T-helper 9 cell (primary cell): Measurements from ENCODE around the gene ADO.

ENCODE experiments used
- DNase-seq: peaks from one replicate; pipeline ENCODE4 v3.0.0-alpha.2; 2020

ADO gene

DNA sequence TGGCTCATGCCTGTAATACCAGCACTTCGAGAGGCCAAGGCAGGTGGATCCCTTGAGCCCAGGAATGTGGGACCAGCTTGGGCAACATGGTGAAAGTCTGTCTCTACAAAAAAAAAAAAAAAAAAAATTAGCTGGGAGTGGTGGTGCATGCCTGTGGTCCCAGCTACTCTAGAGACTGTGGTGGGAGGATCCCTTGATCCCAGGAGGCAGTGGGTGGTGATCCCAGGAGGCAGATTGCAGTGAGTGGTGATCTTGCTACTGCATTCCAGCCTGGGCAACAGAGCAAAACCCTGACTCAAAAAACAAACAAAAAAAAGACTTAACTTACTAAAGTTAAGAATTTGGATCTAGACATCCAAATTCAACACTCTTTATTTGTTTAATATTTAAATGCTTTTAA, 10.2 kb upstream of the ADO start:
- no peak for DNase-seq

DNA sequence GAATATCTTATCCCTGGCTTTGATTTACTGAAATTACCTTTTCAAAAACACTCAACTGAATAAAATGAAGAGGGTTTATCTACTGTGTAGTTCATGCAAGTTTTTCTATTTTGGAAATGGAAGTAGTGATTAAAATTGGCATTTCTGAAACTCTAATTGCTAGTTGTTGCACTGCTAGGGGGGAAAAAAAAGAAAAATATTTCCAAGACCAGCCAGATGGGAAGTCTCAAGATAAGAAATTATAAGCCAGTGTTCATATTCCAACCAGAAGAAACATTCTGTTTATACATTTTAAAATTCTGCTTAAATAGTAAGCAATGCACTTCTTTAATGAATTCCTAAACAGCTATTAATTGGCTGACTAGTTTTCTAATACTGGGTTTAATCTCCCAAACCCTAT, 9.4 kb upstream of the ADO start:
- no peak for DNase-seq

DNA sequence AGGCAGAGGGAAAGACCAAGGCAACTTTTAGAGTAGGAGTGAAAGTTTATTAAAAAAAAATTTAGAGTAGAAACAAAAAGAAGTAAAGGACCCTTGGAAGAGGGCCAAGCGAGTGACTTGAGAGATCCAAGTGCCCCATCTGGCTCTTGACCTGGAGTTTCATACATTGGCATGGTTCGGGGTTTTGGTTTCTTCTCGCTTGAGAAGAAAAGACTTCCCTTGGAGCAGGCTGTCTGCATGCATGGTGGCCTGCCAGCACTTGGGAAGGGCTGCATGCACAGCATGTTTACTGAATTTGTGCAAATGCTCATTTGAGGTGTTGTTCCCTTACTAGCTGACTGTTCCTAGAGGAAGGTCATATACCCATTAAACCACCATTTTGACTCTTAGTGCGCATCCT, 8.8 kb upstream of the ADO start:
- DNase-seq, result no peak

GRCh38 chr10:62796896-62797295, 7.6 kb upstream of the ADO start:
- DNase-seq, result no peak

DNA sequence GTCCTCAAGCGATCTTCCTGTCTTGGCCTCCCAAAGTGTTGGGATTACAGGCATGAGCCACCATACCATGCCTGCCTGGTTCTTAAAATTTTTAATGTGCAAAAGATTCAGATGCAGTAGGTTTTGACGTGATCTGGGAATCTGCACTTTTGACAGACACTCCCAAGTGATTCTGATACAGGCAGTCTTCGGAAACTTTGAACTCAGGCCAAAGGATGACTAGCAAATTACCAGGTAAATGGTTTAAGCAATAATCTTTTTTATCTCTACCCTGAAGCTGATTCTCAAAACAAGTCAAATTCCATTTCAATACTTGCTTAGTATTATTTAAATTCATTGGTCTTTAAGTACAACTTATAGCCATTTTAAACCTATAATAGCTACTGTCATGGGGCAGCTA, 2.6 kb upstream of the ADO start:
- no peak for DNase-seq

- no peak for DNase-seq
These were observed 680 bp upstream of the ADO start for GRCh38 chr10:62803724-62804355.

GRCh38 chr10:62805231-62806099, 945 bp downstream of the ADO start:
- no peak for DNase-seq

- DNase-seq, result no peak
These were observed 1.7 kb downstream of the ADO start for GRCh38 chr10:62806251-62806650.

DNA sequence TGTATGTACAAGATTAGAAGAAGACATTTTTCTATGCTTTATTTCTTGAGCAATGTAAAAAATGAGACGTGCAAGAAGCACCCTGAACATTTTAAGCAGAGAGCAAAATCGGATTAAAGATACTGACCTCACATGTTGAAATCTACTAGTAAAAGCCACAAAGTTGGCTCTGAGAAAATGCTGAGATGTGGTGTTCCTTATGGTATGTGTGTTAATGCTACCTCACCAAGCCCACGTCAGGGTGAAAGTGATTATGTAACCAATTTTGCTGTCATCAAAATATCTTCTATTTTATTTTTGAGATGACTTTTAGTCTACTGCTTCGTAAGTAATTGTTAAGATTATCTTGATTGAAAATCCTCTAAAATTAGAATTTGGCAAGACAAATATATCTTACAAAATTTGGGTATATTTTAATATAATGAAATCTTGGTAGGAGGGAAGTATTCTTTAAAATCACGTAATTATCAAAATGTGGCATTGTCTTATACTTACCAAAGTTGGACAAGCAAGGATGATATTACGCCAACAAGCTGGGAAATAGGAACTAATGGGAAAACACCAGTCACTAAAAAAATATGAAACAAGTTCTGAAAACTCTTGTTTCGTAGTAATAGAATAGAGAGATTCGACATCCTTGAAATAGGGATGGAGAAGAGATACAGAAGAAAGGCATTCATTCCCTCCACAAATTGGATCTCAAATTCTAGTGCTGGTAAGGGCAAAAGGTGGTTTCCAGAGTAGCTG, 5.8 kb downstream of the ADO start:
- no peak for DNase-seq

DNA sequence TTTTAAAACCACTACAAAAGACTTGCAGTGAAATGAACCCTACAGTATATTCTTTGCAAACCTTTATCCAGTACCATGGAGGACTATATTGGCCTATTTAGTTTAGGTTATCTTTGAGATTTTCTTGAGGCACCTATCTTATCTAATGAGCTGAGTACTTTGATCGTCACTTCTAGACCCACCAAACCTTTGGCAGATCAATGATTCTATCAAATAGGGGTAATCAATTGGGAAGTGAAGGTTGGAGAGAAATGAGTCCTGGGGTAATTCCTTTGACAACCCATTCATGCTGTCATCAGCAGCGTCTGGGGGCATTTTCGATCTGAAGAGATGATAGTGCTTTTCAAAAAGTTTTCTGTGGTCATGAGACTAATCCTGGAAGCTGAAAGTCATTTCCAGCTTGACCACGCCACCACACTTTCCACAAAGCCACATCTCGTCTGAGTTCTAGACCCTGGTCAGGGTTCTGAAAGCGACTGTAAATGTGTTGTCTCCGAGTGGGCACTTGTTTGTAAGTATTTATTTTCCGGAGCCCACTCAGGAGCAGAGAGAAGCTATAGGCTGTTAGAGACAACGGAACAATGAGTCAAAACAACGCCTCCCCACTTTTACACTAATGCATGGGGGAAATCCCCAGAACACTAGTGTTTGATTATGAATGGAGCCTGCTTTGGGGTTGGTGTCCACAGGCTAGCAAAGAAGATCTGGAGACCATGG, 6.8 kb downstream of the ADO start:
- no peak for DNase-seq

DNA sequence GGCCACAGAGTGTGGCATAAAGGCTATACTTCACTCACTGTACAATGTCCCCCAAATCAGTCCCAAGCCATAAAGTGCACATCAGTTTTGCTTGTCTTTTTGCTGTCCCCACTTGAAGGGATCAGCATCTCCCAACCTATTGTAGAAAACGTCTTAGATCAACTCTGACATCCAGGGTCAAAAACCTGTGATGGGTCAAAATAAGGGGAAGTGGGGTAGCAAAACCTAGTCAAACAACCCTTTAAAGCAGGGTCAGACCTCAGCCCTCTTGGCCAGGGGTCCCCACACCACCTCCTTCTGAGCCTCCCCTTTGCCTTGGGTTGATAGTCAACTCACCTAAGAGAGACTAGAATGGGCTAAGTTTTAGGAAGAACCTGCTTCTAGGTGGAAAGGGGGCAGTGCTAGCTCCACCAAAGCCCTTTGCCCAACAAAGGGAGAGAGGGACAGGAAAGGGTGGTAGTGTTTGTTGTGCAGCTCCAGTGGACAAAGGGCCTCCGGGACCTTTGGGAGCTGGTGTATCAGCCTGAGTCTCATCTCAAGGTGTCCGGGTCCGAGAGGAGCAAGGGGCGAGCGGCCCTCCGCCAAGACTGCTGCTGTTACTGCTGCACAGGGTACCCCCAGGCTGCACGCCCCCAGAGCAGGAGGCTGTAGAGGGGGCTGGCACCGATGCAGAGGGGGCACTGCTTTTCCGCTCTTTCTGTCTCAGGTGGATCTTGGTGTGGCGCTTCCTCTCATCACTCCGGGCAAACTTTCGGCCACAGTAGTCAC, 8.3 kb downstream of the ADO start:
- DNase-seq, result no peak

GRCh38 chr10:62813453-62813852, 8.9 kb downstream of the ADO start:
- DNase-seq, result no peak

- no peak for DNase-seq
These were observed 9.5 kb downstream of the ADO start for GRCh38 chr10:62813981-62814380.

- DNase-seq, result no peak
These were observed 10.3 kb downstream of the ADO start for GRCh38 chr10:62814756-62815380.

- DNase-seq, result peak; percentile 9
These were observed 11.0 kb downstream of the ADO start for GRCh38 chr10:62815381-62816075.

GRCh38 chr10:62816076-62816330, 11.5 kb downstream of the ADO start:
- no peak for DNase-seq

- peak; percentile 89 for DNase-seq
These were observed 12.0 kb downstream of the ADO start, which contains the start of gene EGR2 for GRCh38 chr10:62816331-62817120. Gene EGR2 (minus strand): TSS chr10:62816366. CDS start chr10:62816029, 337 bp downstream.

GRCh38 chr10:62817121-62817765, 12.7 kb downstream of the ADO start:
- DNase-seq, result peak; percentile 40

GRCh38 chr10:62817766-62818425, 13.4 kb downstream of the ADO start:
- peak; percentile 57 for DNase-seq
